Hepatocyte (in vitro differentiated cells): Measurements from ENCODE around the gene LRRC47.

ENCODE experiments used
- EZH2 ChIP-seq: fragments of 200-600 bp; sonication (generic); IDR thresholded peaks from 2 replicates; pipeline ENCODE4 v1.6.1; 2016; ENCODE audit warnings: antibody characterized with exemption, mild to moderate bottlenecking, borderline replicate concordance
- EZH2phosphoT487 ChIP-seq: fragments of 200-600 bp; sonication (generic); IDR thresholded peaks from one replicate; pipeline ENCODE4 v1.6.1; 2018; ENCODE audit warnings: antibody characterized with exemption, mild to moderate bottlenecking, low read depth, moderate library complexity; ENCODE audit not compliant: unreplicated experiment, severe bottlenecking
- TF ChIP-seq, protein P1 (sequence below): fragments of 200-600 bp; sonication (generic); IDR thresholded peaks from 2 replicates; pipeline ENCODE4 v1.5.1; 2016; ENCODE audit warnings: antibody characterized with exemption, mild to moderate bottlenecking; ENCODE audit not compliant: poor library complexity

DNA sequence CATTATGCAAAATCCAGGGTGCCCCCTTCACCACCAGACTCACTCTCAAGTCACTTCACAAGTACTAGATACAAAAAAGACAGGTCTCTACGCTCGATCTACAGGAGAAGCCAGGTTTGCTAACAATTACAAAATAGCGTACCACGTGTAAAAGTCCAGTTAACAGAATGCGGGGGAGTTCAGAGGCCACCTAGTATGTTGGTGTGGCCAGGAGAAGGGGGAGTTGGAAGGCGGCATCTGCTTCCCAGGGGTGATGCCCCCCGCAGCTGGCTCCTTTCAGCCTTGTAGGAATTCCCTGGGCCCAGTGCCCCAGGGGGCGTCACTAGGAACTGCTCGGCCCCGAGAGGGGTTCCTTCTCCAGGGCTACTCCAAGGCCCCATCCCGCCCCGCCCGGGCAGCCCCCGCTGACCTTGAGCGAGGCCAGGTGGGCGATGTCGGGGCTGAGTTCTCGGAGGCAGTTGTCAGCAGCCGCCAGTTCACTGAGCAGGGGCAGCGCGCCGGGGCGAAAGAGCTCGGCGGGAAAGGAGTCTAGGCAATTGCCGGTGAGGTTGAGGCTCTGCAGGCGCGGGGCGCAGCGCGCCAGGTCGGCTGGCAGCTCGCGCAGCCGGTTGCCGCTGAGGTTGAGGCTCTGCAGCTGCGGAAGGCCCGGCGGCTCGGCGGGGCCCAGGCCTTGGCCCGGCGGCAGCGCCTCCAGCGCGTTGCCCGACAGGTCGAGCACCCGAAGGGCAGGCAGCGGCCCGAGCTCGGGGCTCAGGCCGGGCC lies 664 bp downstream of the LRRC47 start:
- TF ChIP-seq, protein P1, sequence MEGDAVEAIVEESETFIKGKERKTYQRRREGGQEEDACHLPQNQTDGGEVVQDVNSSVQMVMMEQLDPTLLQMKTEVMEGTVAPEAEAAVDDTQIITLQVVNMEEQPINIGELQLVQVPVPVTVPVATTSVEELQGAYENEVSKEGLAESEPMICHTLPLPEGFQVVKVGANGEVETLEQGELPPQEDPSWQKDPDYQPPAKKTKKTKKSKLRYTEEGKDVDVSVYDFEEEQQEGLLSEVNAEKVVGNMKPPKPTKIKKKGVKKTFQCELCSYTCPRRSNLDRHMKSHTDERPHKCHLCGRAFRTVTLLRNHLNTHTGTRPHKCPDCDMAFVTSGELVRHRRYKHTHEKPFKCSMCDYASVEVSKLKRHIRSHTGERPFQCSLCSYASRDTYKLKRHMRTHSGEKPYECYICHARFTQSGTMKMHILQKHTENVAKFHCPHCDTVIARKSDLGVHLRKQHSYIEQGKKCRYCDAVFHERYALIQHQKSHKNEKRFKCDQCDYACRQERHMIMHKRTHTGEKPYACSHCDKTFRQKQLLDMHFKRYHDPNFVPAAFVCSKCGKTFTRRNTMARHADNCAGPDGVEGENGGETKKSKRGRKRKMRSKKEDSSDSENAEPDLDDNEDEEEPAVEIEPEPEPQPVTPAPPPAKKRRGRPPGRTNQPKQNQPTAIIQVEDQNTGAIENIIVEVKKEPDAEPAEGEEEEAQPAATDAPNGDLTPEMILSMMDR, result no peak
- TF ChIP-seq EZH2phosphoT487 (no peak), EZH2 (no peak)
